Lower leg skin (tissue), 3 donors: ENCODE results near the gene SNN.

Experiments used
- POLR2A ChIP-seq, 2 donors: fragments of 450-650 bp; IDR thresholded peaks; one replicate each; pipeline ENCODE4 v1.6.1; 2016 to 2017; ENCODE audit warnings: antibody characterized with exemption in 2 of 2, mild to moderate bottlenecking in 1 of 2, moderate library complexity in 1 of 2
- TF ChIP-seq, protein P1 (sequence below), 3 donors: fragments of 450-650 bp; IDR thresholded peaks; one replicate each; pipeline ENCODE4 v1.5.1; 2016; ENCODE audit warnings: antibody characterized with exemption in 3 of 3, mild to moderate bottlenecking in 3 of 3, moderate library complexity in 2 of 3

DNA sequence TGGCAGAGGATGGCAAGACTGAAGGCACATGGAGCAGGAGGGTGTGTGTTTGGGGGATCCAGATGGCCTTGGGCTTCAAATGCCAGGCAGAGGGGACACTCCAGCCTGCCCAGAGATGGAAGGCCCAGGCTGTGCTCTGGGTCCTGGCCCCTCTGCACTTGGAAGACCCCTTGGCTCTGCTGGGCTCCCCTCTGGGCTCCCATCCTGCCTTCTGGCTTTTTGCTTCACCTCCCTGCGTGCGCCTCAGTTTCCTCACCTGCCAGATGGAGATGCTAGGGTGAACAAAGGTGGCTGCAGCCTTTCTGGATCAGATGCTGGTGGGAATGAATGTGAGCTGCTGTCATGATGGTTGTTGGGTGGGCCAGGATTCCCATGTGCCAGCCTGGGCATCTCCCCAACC, 3.0 kb downstream of the SNN start:
- TF ChIP-seq POLR2A (IDR thresholded peaks at IDR 0.05), result no peak
- TF ChIP-seq, protein P1, sequence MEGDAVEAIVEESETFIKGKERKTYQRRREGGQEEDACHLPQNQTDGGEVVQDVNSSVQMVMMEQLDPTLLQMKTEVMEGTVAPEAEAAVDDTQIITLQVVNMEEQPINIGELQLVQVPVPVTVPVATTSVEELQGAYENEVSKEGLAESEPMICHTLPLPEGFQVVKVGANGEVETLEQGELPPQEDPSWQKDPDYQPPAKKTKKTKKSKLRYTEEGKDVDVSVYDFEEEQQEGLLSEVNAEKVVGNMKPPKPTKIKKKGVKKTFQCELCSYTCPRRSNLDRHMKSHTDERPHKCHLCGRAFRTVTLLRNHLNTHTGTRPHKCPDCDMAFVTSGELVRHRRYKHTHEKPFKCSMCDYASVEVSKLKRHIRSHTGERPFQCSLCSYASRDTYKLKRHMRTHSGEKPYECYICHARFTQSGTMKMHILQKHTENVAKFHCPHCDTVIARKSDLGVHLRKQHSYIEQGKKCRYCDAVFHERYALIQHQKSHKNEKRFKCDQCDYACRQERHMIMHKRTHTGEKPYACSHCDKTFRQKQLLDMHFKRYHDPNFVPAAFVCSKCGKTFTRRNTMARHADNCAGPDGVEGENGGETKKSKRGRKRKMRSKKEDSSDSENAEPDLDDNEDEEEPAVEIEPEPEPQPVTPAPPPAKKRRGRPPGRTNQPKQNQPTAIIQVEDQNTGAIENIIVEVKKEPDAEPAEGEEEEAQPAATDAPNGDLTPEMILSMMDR (IDR thresholded peaks at IDR 0.05), result no peak
